GM12875 (cell line): ENCODE results near the gene PNMA8C.

Source experiments
- H3K4me3 ChIP-seq: one replicate; pipeline ENCODE4 v1.5.1; 2011; ENCODE audit warnings: low read depth, low read length, control low read depth
- TF ChIP-seq, protein P1 (sequence below): IDR thresholded peaks from 2 replicates; pipeline ENCODE4 v1.5.1; 2011; ENCODE audit warnings: low read depth, mild to moderate bottlenecking, control low read depth, inconsistent platforms, low read length, moderate library complexity, borderline replicate concordance; ENCODE audit not compliant: insufficient read depth

The PNMA8C gene

GRCh38 chr19:46456930-46457329 is 28.2 kb upstream of the PNMA8C start:
- TF ChIP-seq, protein P1, sequence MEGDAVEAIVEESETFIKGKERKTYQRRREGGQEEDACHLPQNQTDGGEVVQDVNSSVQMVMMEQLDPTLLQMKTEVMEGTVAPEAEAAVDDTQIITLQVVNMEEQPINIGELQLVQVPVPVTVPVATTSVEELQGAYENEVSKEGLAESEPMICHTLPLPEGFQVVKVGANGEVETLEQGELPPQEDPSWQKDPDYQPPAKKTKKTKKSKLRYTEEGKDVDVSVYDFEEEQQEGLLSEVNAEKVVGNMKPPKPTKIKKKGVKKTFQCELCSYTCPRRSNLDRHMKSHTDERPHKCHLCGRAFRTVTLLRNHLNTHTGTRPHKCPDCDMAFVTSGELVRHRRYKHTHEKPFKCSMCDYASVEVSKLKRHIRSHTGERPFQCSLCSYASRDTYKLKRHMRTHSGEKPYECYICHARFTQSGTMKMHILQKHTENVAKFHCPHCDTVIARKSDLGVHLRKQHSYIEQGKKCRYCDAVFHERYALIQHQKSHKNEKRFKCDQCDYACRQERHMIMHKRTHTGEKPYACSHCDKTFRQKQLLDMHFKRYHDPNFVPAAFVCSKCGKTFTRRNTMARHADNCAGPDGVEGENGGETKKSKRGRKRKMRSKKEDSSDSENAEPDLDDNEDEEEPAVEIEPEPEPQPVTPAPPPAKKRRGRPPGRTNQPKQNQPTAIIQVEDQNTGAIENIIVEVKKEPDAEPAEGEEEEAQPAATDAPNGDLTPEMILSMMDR, result no peak
- H3K4me3 ChIP-seq, result no peak overlapping the region

- H3K4me3 ChIP-seq, result no peak overlapping the region
- TF ChIP-seq, protein P1, result no peak
Observed at GRCh38 chr19:46454244-46454643, 25.5 kb upstream of the PNMA8C start.

DNA sequence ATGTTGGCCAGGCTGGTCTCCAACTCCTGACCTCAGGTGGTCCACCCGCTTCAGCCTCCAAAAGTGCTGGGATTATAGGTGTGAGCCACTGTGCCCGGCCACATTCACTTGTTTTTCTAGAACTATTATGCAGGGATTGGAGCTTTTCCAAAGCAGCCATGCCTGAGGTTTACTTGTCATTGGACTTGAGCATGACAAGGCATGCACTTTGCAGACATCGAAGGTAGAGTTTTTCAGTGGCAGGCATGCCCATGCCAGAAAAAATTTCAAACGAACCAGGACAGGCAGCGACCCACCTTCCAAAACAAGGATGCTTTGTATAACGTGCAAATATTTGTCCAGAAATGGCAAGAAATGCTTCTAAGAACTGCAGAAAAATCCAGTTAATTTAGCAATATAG is 24.9 kb upstream of the PNMA8C start:
- TF ChIP-seq, protein P1, result no peak
- H3K4me3 ChIP-seq, result no peak overlapping the region

DNA sequence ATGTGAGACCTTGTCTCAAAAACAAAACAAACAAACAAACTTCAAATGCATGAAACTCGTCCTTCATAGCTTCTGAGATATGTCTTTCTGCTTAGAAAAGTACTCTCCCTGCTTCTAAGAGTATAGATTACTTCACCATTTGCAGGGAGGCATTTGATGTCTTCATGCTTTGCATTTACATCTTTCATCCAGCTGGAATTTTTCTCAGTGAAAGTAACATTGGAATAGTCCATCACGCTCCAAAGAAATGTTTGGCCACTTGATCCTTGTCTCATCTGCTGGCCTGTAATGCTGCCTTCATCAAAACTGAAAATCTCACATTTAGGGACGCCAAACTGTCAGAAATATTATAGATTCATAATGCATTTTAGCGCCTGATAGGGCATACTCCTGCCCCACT is 23.4 kb upstream of the PNMA8C start:
- TF ChIP-seq, protein P1, result no peak
- no peak overlapping the region for H3K4me3 ChIP-seq

DNA sequence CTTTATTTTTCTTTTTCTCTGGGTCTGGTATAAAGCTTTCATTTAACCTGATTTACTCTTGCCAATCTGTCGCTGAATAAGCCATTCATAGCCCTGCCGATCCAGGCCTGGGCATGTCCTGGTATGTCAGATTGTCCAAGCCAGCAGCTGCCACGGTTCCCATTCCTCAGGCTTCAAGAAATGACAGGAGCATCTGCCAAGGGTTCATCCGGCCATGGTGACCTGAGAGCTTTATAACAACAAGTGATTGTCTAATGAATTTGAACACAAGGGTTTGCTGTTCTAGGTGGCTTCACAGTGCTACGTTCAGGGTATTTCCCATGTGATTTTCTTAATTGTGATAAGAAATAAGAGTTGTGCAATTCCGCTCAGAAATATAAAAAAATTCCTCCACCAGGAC is 22.6 kb upstream of the PNMA8C start:
- H3K4me3 ChIP-seq, result no peak overlapping the region
- TF ChIP-seq, protein P1, result no peak

DNA sequence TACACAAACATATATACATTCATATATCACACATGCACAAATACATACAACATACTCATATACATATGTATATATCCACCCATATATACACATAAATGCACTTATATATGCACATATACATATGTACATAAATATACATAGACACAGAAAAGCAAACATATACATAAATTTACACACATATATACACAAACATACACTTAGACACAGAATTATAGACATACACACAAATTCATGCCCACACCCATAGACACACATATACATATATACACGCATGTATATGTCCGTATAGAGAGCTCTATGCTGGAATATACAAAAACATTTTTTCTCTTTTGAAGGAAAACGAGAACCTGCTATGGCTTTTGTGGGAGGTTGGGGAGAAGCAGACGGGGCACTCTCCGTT is 22.0 kb upstream of the PNMA8C start:
- TF ChIP-seq, protein P1, result no peak
- H3K4me3 ChIP-seq, result no peak overlapping the region

DNA sequence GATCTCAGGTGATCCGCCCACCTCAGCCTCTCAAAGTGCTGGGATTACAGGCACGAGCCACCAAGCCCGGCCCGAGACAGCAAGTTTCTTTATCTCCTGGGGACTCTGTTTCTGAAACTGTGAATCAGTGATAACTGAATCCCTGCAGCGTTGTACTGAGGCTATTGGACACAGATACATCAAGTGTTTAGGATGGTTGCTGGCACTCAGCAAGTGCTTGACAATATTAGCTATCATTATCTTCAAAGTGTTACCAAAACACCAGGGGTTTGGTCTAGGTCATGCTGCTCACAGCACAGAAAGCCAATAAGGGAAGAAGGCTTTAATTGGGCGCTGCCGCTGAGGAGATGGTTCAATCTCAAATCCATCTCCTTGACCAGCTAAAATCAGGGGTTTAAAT is 20.5 kb upstream of the PNMA8C start:
- TF ChIP-seq, protein P1, result no peak
- H3K4me3 ChIP-seq, result no peak overlapping the region
